ENCODE measurements around the gene AFAP1L2. TPM values are rescaled to one million over a fixed set of nuclear protein-coding genes. Genes with fewer than 3 reads are reported as not detected.

Gene AFAP1L2
- polyA plus RNA-seq, 6 donors from 2014 or later: 1.9 to 4.3 (median 3.3) TPM; not detected in 1

GRCh38 chr10:114402871-114403540, 1.3 kb downstream of the AFAP1L2 start:
- DNase-seq (no peak), ATAC-seq (ENCODE audit: low read depth in 2 of 2) (no peak)
- H3K4me1 Mint-ChIP-seq: peaks cover 6 to 15% (median 10%) of the 10 kb centered on the region in 3 donors
- peaks cover 0 to 5% (median 4%) of the 10 kb centered on the region in 7 donors for H3K9me3 Mint-ChIP-seq
- peak overlapping the region; percentile 11 to 82 (median 64) for H3K4me3 Mint-ChIP-seq
- H3K27ac Mint-ChIP-seq: no peak overlapping the region
- peaks cover 61 to 82% (median 79%) of the 10 kb centered on the region in 3 donors for H3K27me3 Mint-ChIP-seq
- H3K36me3 Mint-ChIP-seq: peaks cover 0 to 6% of the 10 kb centered on the region in 2 donors

GRCh38 chr10:114402233-114402632, 2.1 kb downstream of the AFAP1L2 start:
- Mint-ChIP-seq H3K36me3 (peaks cover 0 to 6% of the 10 kb centered on the region in 2 donors), H3K9me3 (peaks cover 0 to 5% (median 4%) of the 10 kb centered on the region in 7 donors), H3K27me3 (peaks cover 61 to 83% (median 78%) of the 10 kb centered on the region in 3 donors), H3K4me1 (peaks cover 6 to 13% (median 10%) of the 10 kb centered on the region in 3 donors), H3K4me3 (no peak overlapping the region), H3K27ac (no peak overlapping the region)
- ATAC-seq (ENCODE audit: low read depth in 2 of 2) (no peak), DNase-seq (no peak)

GRCh38 chr10:114401195-114401791, 3.0 kb downstream of the AFAP1L2 start:
- Mint-ChIP-seq H3K27ac (no peak overlapping the region), H3K9me3 (peaks cover 0 to 2% (median under 1%) of the 10 kb centered on the region in 7 donors), H3K4me3 (peak overlapping the region in 1 of 8 donors; percentile 5), H3K36me3 (peaks cover 0 to 2% of the 10 kb centered on the region in 2 donors), H3K4me1 (peaks cover 6 to 13% (median 10%) of the 10 kb centered on the region in 3 donors), H3K27me3 (peaks cover 59 to 87% (median 83%) of the 10 kb centered on the region in 3 donors)
- DNase-seq: no peak
- no peak for ATAC-seq (ENCODE audit: low read depth in 2 of 2)

- Mint-ChIP-seq H3K4me3 (no peak overlapping the region), H3K36me3 (no peaks in the 10 kb centered on the region), H3K27me3 (peaks cover 55 to 91% (median 82%) of the 10 kb centered on the region in 3 donors), H3K9me3 (no peaks in the 10 kb centered on the region), H3K27ac (no peak overlapping the region), H3K4me1 (peaks cover 6 to 10% (median 9%) of the 10 kb centered on the region in 3 donors)
- no peak for DNase-seq
- no peak for ATAC-seq (ENCODE audit: low read depth in 2 of 2)
Measured at GRCh38 chr10:114400091-114400490, 4.2 kb downstream of the AFAP1L2 start.

- H3K27me3 Mint-ChIP-seq: peaks cover 53 to 91% (median 82%) of the 10 kb centered on the region in 3 donors
- no peak for DNase-seq
- peaks cover 6 to 10% (median 9%) of the 10 kb centered on the region in 3 donors for H3K4me1 Mint-ChIP-seq
- no peak overlapping the region for H3K27ac Mint-ChIP-seq
- no peaks in the 10 kb centered on the region for H3K9me3 Mint-ChIP-seq
- H3K4me3 Mint-ChIP-seq: no peak overlapping the region
- H3K36me3 Mint-ChIP-seq: no peaks in the 10 kb centered on the region
- ATAC-seq (ENCODE audit: low read depth in 2 of 2): no peak
Measured at GRCh38 chr10:114399576-114399975, 4.7 kb downstream of the AFAP1L2 start.

GRCh38 chr10:114398587-114399331, 5.5 kb downstream of the AFAP1L2 start:
- Mint-ChIP-seq H3K36me3 (no peaks in the 10 kb centered on the region), H3K27me3 (peaks cover 53 to 92% (median 84%) of the 10 kb centered on the region in 3 donors), H3K4me3 (no peak overlapping the region), H3K4me1 (peaks cover 6 to 10% (median 9%) of the 10 kb centered on the region in 3 donors), H3K9me3 (no peaks in the 10 kb centered on the region), H3K27ac (no peak overlapping the region)
- ATAC-seq (ENCODE audit: low read depth in 2 of 2) (no peak), DNase-seq (no peak)

GRCh38 chr10:114397651-114398145, 6.6 kb downstream of the AFAP1L2 start:
- peaks cover under 1 to 2% (median 2%) of the 10 kb centered on the region in 3 donors for H3K4me1 Mint-ChIP-seq
- ATAC-seq (ENCODE audit: low read depth in 2 of 2): no peak
- DNase-seq: no peak
- H3K9me3 Mint-ChIP-seq: no peaks in the 10 kb centered on the region
- no peak overlapping the region for H3K27ac Mint-ChIP-seq
- H3K36me3 Mint-ChIP-seq: no peaks in the 10 kb centered on the region
- no peak overlapping the region for H3K4me3 Mint-ChIP-seq
- peaks cover 46 to 84% (median 82%) of the 10 kb centered on the region in 3 donors for H3K27me3 Mint-ChIP-seq

- no peaks in the 10 kb centered on the region for H3K4me1 Mint-ChIP-seq
- no peaks in the 10 kb centered on the region for H3K36me3 Mint-ChIP-seq
- peak overlapping the region in 1 of 6 donors; percentile 16 for H3K27ac Mint-ChIP-seq
- peaks cover 34 to 72% (median 70%) of the 10 kb centered on the region in 3 donors for H3K27me3 Mint-ChIP-seq
- no peaks in the 10 kb centered on the region for H3K9me3 Mint-ChIP-seq
- no peak overlapping the region for H3K4me3 Mint-ChIP-seq
- DNase-seq (no peak), ATAC-seq (ENCODE audit: low read depth in 2 of 2) (no peak)
Measured at GRCh38 chr10:114396464-114396863, 7.8 kb downstream of the AFAP1L2 start.

- H3K4me1 Mint-ChIP-seq: no peaks in the 10 kb centered on the region
- H3K36me3 Mint-ChIP-seq: no peaks in the 10 kb centered on the region
- DNase-seq (no peak), ATAC-seq (ENCODE audit: low read depth in 2 of 2) (no peak)
- peaks cover 26 to 62% (median 60%) of the 10 kb centered on the region in 3 donors for H3K27me3 Mint-ChIP-seq
- H3K4me3 Mint-ChIP-seq: no peak overlapping the region
- H3K27ac Mint-ChIP-seq: no peak overlapping the region
- no peaks in the 10 kb centered on the region for H3K9me3 Mint-ChIP-seq
Measured at GRCh38 chr10:114395366-114396022, 8.8 kb downstream of the AFAP1L2 start.

- Mint-ChIP-seq H3K9me3 (no peaks in the 10 kb centered on the region), H3K36me3 (no peaks in the 10 kb centered on the region), H3K27me3 (peaks cover 22 to 61% (median 51%) of the 10 kb centered on the region in 3 donors), H3K4me3 (no peak overlapping the region), H3K27ac (no peak overlapping the region), H3K4me1 (no peaks in the 10 kb centered on the region)
- no peak for ATAC-seq (ENCODE audit: low read depth in 2 of 2)
- no peak for DNase-seq
Measured at GRCh38 chr10:114394531-114394930, 9.8 kb downstream of the AFAP1L2 start.

GRCh38 chr10:114393886-114394285, 10.4 kb downstream of the AFAP1L2 start:
- Mint-ChIP-seq H3K9me3 (no peaks in the 10 kb centered on the region), H3K27me3 (peaks cover 17 to 56% (median 44%) of the 10 kb centered on the region in 3 donors), H3K4me3 (peak overlapping the region in 1 of 8 donors; percentile 42), H3K4me1 (no peaks in the 10 kb centered on the region), H3K36me3 (no peaks in the 10 kb centered on the region), H3K27ac (no peak overlapping the region)
- DNase-seq: no peak
- no peak for ATAC-seq (ENCODE audit: low read depth in 2 of 2)

- ATAC-seq (ENCODE audit: low read depth in 2 of 2): no peak
- DNase-seq: no peak
- Mint-ChIP-seq H3K4me1 (no peaks in the 10 kb centered on the region), H3K9me3 (no peaks in the 10 kb centered on the region), H3K27me3 (peaks cover 16 to 56% (median 41%) of the 10 kb centered on the region in 3 donors), H3K36me3 (no peaks in the 10 kb centered on the region), H3K4me3 (no peak overlapping the region), H3K27ac (no peak overlapping the region)
Measured at GRCh38 chr10:114393482-114393881, 10.8 kb downstream of the AFAP1L2 start.
